HepG2 (cell line): ENCODE results near the gene CSTB. TPM values are rescaled to one million over a fixed set of nuclear protein-coding genes. Genes with fewer than 3 reads are reported as not detected.
A peak's percentile ranks its signal among the peaks of the same experiment; 100 is the strongest.

Source experiments
- AGO2 ChIP-seq: fragments of 200-400 bp; formaldehyde crosslinking; optimal IDR thresholded peaks from 2 replicates; pipeline ENCODE3; 2017; ENCODE audit warnings: mild to moderate bottlenecking, low read depth, low read length, moderate library complexity
- AKAP8 ChIP-seq: sonication (generic); formaldehyde crosslinking; IDR thresholded peaks from 2 replicates; pipeline ENCODE4 v1.5.1; 2020; ENCODE audit warnings: mild to moderate bottlenecking, missing genetic modification reagents
- EP300 ChIP-seq, 3 experiments: sonication (generic) in 1 of 3; formaldehyde crosslinking in 1 of 3; IDR thresholded peaks; 2 replicates each; pipeline versions ENCODE4 v1.5.1 to v1.6.1; 2011 to 2020; ENCODE audit warnings: low read depth in 2 of 3, low read length in 2 of 3, borderline replicate concordance in 1 of 3, improper control_type of control experiment in 1 of 3, mild to moderate bottlenecking in 1 of 3, missing genetic modification reagents in 1 of 3, moderate library complexity in 1 of 3
- HMGXB4 ChIP-seq, 2 experiments: sonication (generic) in 1 of 2; formaldehyde crosslinking in 1 of 2; IDR thresholded peaks; 2 replicates each; pipeline versions ENCODE4 v1.4.0 to v1.6.1; 2018 to 2020; ENCODE audit warnings: missing genetic modification reagents in 2 of 2, borderline replicate concordance in 1 of 2, low read depth in 1 of 2, mild to moderate bottlenecking in 1 of 2, missing biosample characterization in 1 of 2
- MEF2D ChIP-seq: sonication (generic); formaldehyde crosslinking; IDR thresholded peaks from 2 replicates; pipeline ENCODE4 v1.5.1; 2020; ENCODE audit warnings: mild to moderate bottlenecking, missing genetic modification reagents
- MTF1 ChIP-seq: sonication (generic); formaldehyde crosslinking; IDR thresholded peaks from 2 replicates; pipeline ENCODE4 v1.5.0; 2020; ENCODE audit warnings: missing genetic modification reagents
- PLRG1 ChIP-seq: fragments of 450-650 bp; conservative IDR thresholded peaks from 2 replicates; pipeline ENCODE4 v1.6.1; 2016
- POLR2A ChIP-seq, 2 experiments: IDR thresholded peaks; 2 replicates each; pipeline ENCODE4 v1.6.1; 2011; ENCODE audit warnings: low read depth in 2 of 2, low read length in 2 of 2, mild to moderate bottlenecking in 1 of 2, moderate library complexity in 1 of 2; ENCODE audit not compliant: insufficient read depth in 1 of 2
- SNAI1 ChIP-seq: sonication (generic); formaldehyde crosslinking; IDR thresholded peaks from 2 replicates; pipeline ENCODE4 v1.5.0; 2020; ENCODE audit warnings: mild to moderate bottlenecking, missing genetic modification reagents, borderline replicate concordance
- ZNF891 ChIP-seq: sonication (generic); formaldehyde crosslinking; IDR thresholded peaks from 2 replicates; pipeline ENCODE4 v1.5.0; 2020; ENCODE audit warnings: mild to moderate bottlenecking, missing genetic modification reagents
- ZSCAN31 ChIP-seq: sonication (generic); formaldehyde crosslinking; IDR thresholded peaks from 2 replicates; pipeline ENCODE4 v1.5.0; 2020; ENCODE audit warnings: low read depth, mild to moderate bottlenecking, missing genetic modification reagents
- polyA plus RNA-seq, 8 experiments: library from polyadenylated mRNA; depleted of rRNA in 3 of 8; stranded (reverse) in 7 of 8; unstranded in 1 of 8; fragments of >200 nt; fragmentation: Illumina TruSeq in 4 of 8; extraction: Trizol in 4 of 8; gene quantifications; 2 replicates each; pipeline versions ENCODE4 v1.2.1 to v1.2.3, GENCODE V29; 2011 to 2016; ENCODE audit warnings: low read depth in 4 of 8, missing spikeins in 1 of 8, mixed read lengths in 1 of 8; ENCODE audit not compliant: insufficient read depth in 1 of 8
- total RNA-seq, 5 experiments: library from RNA; depleted of rRNA; stranded (reverse); fragments of >200 nt; fragmentation: Illumina TruSeq; extraction: Trizol; gene quantifications; 2 replicates each; pipeline ENCODE4 v1.2.3, GENCODE V29; 2016; ENCODE audit warnings: low read depth in 1 of 5

CSTB gene
- total and polyA plus RNA-seq, 2 of the 13 experiments (the other 11 are each of a cell fraction or from before 2014, with no cell fraction given): 11.7 to 94.1 TPM

DNA sequence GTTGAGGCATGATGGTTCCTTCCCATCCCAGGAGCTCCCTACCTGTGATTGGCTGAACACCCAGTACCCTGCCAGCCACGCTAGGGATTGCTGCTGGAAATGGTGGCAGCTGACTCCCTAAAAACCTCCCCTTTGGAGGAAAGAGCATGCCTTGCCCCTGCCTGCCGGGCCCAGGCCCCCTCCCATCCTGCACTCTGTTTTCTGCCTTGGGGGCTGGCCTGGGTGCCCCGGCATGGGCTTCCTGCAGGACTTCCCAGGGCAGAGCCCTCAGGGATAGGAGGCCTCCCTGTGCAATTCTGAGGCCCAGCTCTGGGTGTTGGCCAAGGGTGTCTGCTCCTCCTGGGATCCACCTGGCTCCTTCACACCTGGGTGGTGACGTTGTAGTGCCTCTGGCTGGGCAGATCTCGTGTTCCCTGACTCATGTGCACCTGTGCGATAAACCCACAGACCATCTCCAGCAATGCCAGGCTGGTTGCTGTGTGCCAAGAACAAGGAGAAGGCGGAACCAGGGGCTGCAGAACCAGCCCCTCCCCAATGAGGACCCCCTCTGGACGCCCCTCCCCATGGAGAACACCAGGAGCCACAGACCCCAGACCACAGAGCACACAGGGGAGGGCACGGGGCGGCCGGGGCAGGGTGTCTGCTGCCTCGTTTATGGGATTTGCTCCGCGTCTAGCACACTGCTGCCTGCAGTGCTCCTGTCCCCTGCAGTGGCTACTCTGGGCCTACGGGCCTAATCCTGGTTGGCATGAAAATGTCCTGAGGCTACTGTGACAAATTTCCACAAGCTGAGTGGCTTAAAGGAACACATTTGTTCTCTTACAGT is 13.6 kb downstream of the CSTB start (continued):
- no peak for TF ChIP-seq MEF2D (CRISPR knock-in tag)
- TF ChIP-seq HMGXB4 (CRISPR knock-in tag; IDR thresholded peaks at IDR 0.05; ENCODE audit: borderline replicate concordance in 1 of 2, low read depth in 1 of 2): no peak
- no peak for TF ChIP-seq PLRG1
- 0 out of 2 replicates have a peak, but pooled peaks have one; percentile 9 for TF ChIP-seq AKAP8 (CRISPR knock-in tag)
- no peak for TF ChIP-seq MTF1
- TF ChIP-seq EP300 (IDR thresholded peaks at IDR 0.05; ENCODE audit: low read depth in 2 of 2, low read length in 2 of 2): no peak
- no peak for TF ChIP-seq EP300 (CRISPR knock-in tag; IDR thresholded peaks at IDR 0.05; ENCODE audit: borderline replicate concordance)
- TF ChIP-seq SNAI1 (CRISPR knock-in tag): no peak
- TF ChIP-seq ZNF891: no peak
- peak in 1 of 2 experiments; percentile 13; a peak in 1 of 4 replicates for TF ChIP-seq POLR2A (IDR thresholded peaks at IDR 0.05; ENCODE audit: insufficient read depth in 1 of 2, low read depth in 2 of 2, low read length in 2 of 2)
- TF ChIP-seq ZSCAN31 (CRISPR knock-in tag): no peak
- TF ChIP-seq AGO2: peak; percentile 27
- TF ChIP-seq, all 625 proteins: peak for 3
